Ishikawa (cell line): ENCODE measurements around the gene HRC.

Experiments used
- CEBPB ChIP-seq: IDR thresholded peaks from 2 replicates; pipeline ENCODE4 v1.6.1; 2012
- CREB1 ChIP-seq: IDR thresholded peaks from 2 replicates; pipeline ENCODE4 v1.6.1; 2012; ENCODE audit warnings: low read depth
- EGR1 ChIP-seq: IDR thresholded peaks from 2 replicates; pipeline ENCODE4 v1.6.1; 2012
- EP300 ChIP-seq: IDR thresholded peaks from 2 replicates; pipeline ENCODE4 v1.6.1; 2012; ENCODE audit warnings: borderline replicate concordance
- FOXM1 ChIP-seq: IDR thresholded peaks from 2 replicates; pipeline ENCODE4 v1.6.1; 2012; ENCODE audit warnings: low read depth, borderline replicate concordance
- MAX ChIP-seq: IDR thresholded peaks from 2 replicates; pipeline ENCODE4 v1.6.1; 2012
- NFIC ChIP-seq: IDR thresholded peaks from 2 replicates; pipeline ENCODE4 v1.6.1; 2012
- RAD21 ChIP-seq: IDR thresholded peaks from 2 replicates; pipeline ENCODE4 v1.6.1; 2012; ENCODE audit warnings: low read depth
- REST ChIP-seq: IDR thresholded peaks from 2 replicates; pipeline ENCODE4 v1.6.1; 2012; ENCODE audit warnings: low read depth, mild to moderate bottlenecking
- TAF1 ChIP-seq: IDR thresholded peaks from 2 replicates; pipeline ENCODE4 v1.6.1; 2012; ENCODE audit warnings: low read depth, mild to moderate bottlenecking
- TCF12 ChIP-seq: IDR thresholded peaks from 2 replicates; pipeline ENCODE4 v1.6.1; 2012; ENCODE audit warnings: low read depth
- TEAD4 ChIP-seq: IDR thresholded peaks from 2 replicates; pipeline ENCODE4 v1.6.1; 2012
- USF1 ChIP-seq: IDR thresholded peaks from 2 replicates; pipeline ENCODE4 v1.6.1; 2012
- YY1 ChIP-seq: IDR thresholded peaks from 2 replicates; pipeline ENCODE4 v1.6.1; 2012; ENCODE audit warnings: low read depth
- ZBTB7A ChIP-seq: IDR thresholded peaks from 2 replicates; pipeline ENCODE4 v1.6.1; 2012; ENCODE audit warnings: low read depth

HRC gene

GRCh38 chr19:49149652-49150105, 5.5 kb downstream of the HRC start:
- TF ChIP-seq TAF1 (0 out of 2 replicates have a peak, but pooled peaks have one; percentile 33), MAX (peak; percentile 63), RAD21 (no peak), ZBTB7A (no peak), YY1 (no peak), EP300 (no peak), CREB1 (no peak), CEBPB (0 out of 2 replicates have a peak, but pooled peaks have one; percentile 21), REST (no peak; the same call in 1 of the 2 replicates), NFIC (no peak), TEAD4 (no peak), EGR1 (no peak), USF1 (no peak), TCF12 (peak; percentile 6; the same call in 1 of the 2 replicates), FOXM1 (0 out of 2 replicates have a peak, but pooled peaks have one; percentile 14)

GRCh38 chr19:49148784-49149651, 6.2 kb downstream of the HRC start:
- TF ChIP-seq RAD21, result no peak
- TF ChIP-seq ZBTB7A, result 0 out of 2 replicates have a peak, but pooled peaks have one; percentile 27
- no peak for TF ChIP-seq FOXM1
- TF ChIP-seq YY1, result no peak
- TF ChIP-seq MAX, result peak; percentile 82
- no peak for TF ChIP-seq USF1
- TF ChIP-seq CEBPB, result no peak
- TF ChIP-seq TAF1, result no peak
- no peak; the same call in 1 of the 2 replicates for TF ChIP-seq TEAD4
- TF ChIP-seq EP300, result no peak; the same call in 1 of the 2 replicates
- no peak for TF ChIP-seq CREB1
- TF ChIP-seq EGR1, result peak; percentile 58
- peak; percentile 82 for TF ChIP-seq REST
- no peak for TF ChIP-seq NFIC

GRCh38 chr19:49148044-49148682, 7.0 kb downstream of the HRC start:
- TF ChIP-seq CREB1, result no peak
- TF ChIP-seq ZBTB7A, result no peak
- TF ChIP-seq USF1, result no peak

- TF ChIP-seq ZBTB7A, result 0 out of 2 replicates have a peak, but pooled peaks have one; percentile 6
Observed at GRCh38 chr19:49146408-49146770, 8.8 kb downstream of the HRC start.

GRCh38 chr19:49145573-49146407, 9.4 kb downstream of the HRC start:
- TF ChIP-seq NFIC (no peak), REST (no peak), RAD21 (peak; percentile 79), EP300 (0 out of 2 replicates have a peak, but pooled peaks have one; percentile 20), TAF1 (no peak), MAX (peak; percentile 75), TEAD4 (no peak), YY1 (peak; percentile 78), USF1 (no peak), CEBPB (no peak), CREB1 (no peak), FOXM1 (no peak), EGR1 (no peak), TCF12 (no peak; the same call in 1 of the 2 replicates), ZBTB7A (peak; percentile 53; the same call in 1 of the 2 replicates)
